GM12872 (cell line): ENCODE data around the gene FAM161B.

Experiments used
- CTCF ChIP-seq: IDR thresholded peaks from 3 replicates; pipeline ENCODE4 v1.5.1; 2011; ENCODE audit warnings: low read depth, mild to moderate bottlenecking, low read length, moderate library complexity; ENCODE audit not compliant: insufficient read depth

Gene FAM161B, protein sequence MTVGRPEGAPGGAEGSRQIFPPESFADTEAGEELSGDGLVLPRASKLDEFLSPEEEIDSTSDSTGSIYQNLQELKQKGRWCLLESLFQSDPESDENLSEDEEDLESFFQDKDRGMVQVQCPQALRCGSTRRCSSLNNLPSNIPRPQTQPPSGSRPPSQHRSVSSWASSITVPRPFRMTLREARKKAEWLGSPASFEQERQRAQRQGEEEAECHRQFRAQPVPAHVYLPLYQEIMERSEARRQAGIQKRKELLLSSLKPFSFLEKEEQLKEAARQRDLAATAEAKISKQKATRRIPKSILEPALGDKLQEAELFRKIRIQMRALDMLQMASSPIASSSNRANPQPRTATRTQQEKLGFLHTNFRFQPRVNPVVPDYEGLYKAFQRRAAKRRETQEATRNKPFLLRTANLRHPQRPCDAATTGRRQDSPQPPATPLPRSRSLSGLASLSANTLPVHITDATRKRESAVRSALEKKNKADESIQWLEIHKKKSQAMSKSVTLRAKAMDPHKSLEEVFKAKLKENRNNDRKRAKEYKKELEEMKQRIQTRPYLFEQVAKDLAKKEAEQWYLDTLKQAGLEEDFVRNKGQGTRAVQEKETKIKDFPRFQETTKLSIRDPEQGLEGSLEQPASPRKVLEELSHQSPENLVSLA

DNA sequence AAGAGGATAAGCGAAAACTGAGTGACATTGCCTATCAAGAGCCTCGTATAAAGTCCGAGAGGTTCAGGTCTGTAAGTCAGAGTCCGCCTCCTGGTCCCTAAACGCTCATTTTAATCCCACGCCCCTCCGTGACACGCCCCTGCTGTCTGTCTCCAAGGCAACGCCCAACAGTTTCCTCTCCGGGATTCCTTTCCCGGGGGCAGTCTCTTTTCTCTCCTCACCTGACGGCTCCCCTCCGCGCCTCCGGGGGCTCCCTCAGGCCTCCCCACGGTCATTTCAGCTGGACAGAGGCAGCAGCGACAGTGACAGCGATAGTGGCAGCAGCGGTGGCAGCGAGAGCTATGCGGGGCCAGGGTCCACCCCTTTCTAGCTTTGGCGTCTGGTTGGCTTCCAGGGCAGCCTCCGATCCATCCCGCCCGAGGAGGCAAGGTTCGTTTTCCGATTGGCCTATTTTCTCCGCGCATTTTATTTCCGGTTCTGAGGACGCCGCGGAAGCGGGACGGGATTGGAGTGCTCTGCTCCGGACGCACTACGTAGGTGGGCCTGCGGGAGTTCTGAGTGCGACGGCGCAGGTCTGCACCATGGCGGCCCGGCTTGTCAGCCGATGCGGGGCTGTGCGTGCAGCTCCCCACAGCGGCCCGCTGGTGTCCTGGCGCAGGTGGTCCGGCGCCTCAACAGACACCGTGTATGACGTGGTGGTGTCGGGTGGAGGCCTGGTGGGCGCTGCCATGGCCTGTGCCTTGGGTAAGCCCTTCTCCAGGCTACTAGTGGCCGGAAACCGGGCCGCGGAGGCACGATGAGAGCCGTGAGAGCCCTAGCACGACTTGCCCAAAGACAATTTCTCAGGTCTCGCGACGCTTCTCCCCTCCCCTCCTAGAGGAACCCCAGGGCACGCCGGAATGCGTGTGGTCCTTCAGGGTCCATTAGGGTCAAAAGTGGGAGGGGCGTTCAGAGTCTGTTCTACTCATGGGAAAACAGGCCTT lies at the start of gene FAM161B, which contains the start of gene COQ6:
FAM161B (minus strand) TSS at position 343 of the 983 bp plus-strand sequence; CDS start at position 275, 68 bp downstream.
COQ6 (plus strand) TSS at position 551 of the 983 bp plus-strand sequence; CDS start at position 582, 31 bp downstream.
- TF ChIP-seq CTCF, result 0 out of 3 replicates have a peak, but pooled peaks have one; percentile 26

GRCh38 chr14:73998726-73999125 lies 48.8 kb upstream of the FAM161B start:
- TF ChIP-seq CTCF, result no peak

- TF ChIP-seq CTCF, result no peak
Observed at GRCh38 chr14:73997944-73998447, 48.1 kb upstream of the FAM161B start.

- TF ChIP-seq CTCF, result no peak
Observed at GRCh38 chr14:73997108-73997943, 47.4 kb upstream of the FAM161B start.

GRCh38 chr14:73996731-73997107 lies 46.8 kb upstream of the FAM161B start:
- TF ChIP-seq CTCF, result no peak

DNA sequence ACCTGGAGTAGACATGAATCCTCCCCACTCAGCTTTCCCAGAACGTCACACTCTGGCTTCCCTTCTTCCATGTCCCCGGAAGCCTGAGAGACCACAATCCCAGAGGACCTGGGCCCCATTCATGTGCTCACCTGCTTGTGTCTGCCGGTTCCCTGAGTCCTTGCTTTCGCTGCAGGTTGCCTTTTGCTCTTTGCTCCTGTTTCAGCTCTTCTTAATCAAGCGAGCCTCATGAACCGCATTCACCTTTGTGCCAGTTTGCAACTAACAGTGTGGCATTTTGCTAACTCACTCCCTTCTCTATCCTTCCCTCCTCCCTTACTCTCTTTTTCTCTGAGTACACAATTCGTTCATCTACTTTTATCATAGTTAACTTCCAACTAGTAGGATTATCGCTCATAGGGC lies 46.1 kb upstream of the FAM161B start:
- no peak for TF ChIP-seq CTCF
